ENCODE results near the gene AKAP8.
"Not testable (repeated sequence)": the region's sequence is repeated elsewhere in the genome, so short reads cannot be mapped to it uniquely, and the experiment has no call there.

AKAP8 gene

DNA sequence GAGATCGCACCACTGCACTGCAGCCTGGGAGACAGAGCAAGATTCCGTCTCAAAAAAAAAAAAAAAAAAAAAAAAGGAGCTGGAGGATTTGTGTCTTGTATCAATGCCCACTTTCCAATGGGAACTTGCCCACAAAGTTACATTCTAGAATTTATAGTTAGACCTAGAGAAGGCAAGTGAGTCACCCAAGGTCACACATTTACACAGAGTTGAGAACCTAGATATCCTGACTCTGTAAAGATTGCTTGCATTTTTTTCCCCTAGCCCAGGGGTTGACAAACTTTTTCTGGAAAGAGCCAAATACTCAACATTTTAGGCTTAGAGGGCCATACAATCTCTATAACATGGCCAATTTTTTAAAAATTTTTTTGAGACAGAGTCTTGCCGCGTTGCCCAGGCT is 39.5 kb downstream of the AKAP8 start:
- Histone ChIP-seq H3K36me3 (replicated peaks; ENCODE audit: low read depth, low read length) (peaks cover 43% of the 10 kb centered on the region), H3K9me3 (ENCODE audit: insufficient read depth, low read length) (no peaks in the 10 kb centered on the region), H3K9ac (ENCODE audit: low read length) (no peak overlapping the region), H2AFZ (ENCODE audit: low read depth, low read length) (no peak overlapping the region), H3K27ac (ENCODE audit: low read length) (no peak overlapping the region), H3K4me2 (ENCODE audit: low read length) (no peak overlapping the region), H3K79me2 (ENCODE audit: low read length) (peaks cover 44% of the 10 kb centered on the region), H3K4me1 (ENCODE audit: low read length) (no peaks in the 10 kb centered on the region), H3K4me3 (ENCODE audit: low read length) (no peak overlapping the region), H3K27me3 (ENCODE audit: low read depth, low read length) (no peaks in the 10 kb centered on the region), H4K20me1 (ENCODE audit: insufficient read depth, low read length) (peaks cover 38% of the 10 kb centered on the region)
- TF ChIP-seq CTCF (IDR thresholded peaks at IDR 0.05; ENCODE audit: low read depth, low read length) (no peak), EZH2phosphoT487 (IDR thresholded peaks at IDR 0.05; ENCODE audit: low read depth) (no peak)

- Histone ChIP-seq H3K4me2 (ENCODE audit: low read length) (no peak overlapping the region), H3K9ac (ENCODE audit: low read length) (no peak overlapping the region), H3K27ac (ENCODE audit: low read length) (no peak overlapping the region), H3K4me3 (ENCODE audit: low read length) (no peak overlapping the region), H2AFZ (ENCODE audit: low read depth, low read length) (no peak overlapping the region), H3K79me2 (ENCODE audit: low read length) (peaks cover 65% of the 10 kb centered on the region), H3K27me3 (ENCODE audit: low read depth, low read length) (no peaks in the 10 kb centered on the region), H3K9me3 (ENCODE audit: insufficient read depth, low read length) (no peaks in the 10 kb centered on the region), H3K4me1 (ENCODE audit: low read length) (peaks cover 13% of the 10 kb centered on the region), H3K36me3 (replicated peaks; ENCODE audit: low read depth, low read length) (peaks cover 47% of the 10 kb centered on the region), H4K20me1 (ENCODE audit: insufficient read depth, low read length) (peaks cover 36% of the 10 kb centered on the region)
- TF ChIP-seq CTCF (IDR thresholded peaks at IDR 0.05; ENCODE audit: low read depth, low read length), result no peak
- no peak for TF ChIP-seq EZH2phosphoT487 (IDR thresholded peaks at IDR 0.05; ENCODE audit: low read depth)
Observed at GRCh38 chr19:15337202-15337601, 42.4 kb downstream of the AKAP8 start.

GRCh38 chr19:15335992-15336391 is 43.6 kb downstream of the AKAP8 start:
- Histone ChIP-seq H4K20me1 (ENCODE audit: insufficient read depth, low read length) (peaks cover 41% of the 10 kb centered on the region), H3K4me1 (ENCODE audit: low read length) (peaks cover 13% of the 10 kb centered on the region), H3K36me3 (replicated peaks; ENCODE audit: low read depth, low read length) (peaks cover 47% of the 10 kb centered on the region), H3K79me2 (ENCODE audit: low read length) (peaks cover 77% of the 10 kb centered on the region)
- not testable (repeated sequence) for H3K4me3 ChIP-seq (ENCODE audit: low read length); H3K9me3 ChIP-seq (ENCODE audit: insufficient read depth, low read length); H3K4me2 ChIP-seq (ENCODE audit: low read length); H2AFZ ChIP-seq (ENCODE audit: low read depth, low read length); H3K9ac ChIP-seq (ENCODE audit: low read length); H3K27me3 ChIP-seq (ENCODE audit: low read depth, low read length); H3K27ac ChIP-seq (ENCODE audit: low read length)

DNA sequence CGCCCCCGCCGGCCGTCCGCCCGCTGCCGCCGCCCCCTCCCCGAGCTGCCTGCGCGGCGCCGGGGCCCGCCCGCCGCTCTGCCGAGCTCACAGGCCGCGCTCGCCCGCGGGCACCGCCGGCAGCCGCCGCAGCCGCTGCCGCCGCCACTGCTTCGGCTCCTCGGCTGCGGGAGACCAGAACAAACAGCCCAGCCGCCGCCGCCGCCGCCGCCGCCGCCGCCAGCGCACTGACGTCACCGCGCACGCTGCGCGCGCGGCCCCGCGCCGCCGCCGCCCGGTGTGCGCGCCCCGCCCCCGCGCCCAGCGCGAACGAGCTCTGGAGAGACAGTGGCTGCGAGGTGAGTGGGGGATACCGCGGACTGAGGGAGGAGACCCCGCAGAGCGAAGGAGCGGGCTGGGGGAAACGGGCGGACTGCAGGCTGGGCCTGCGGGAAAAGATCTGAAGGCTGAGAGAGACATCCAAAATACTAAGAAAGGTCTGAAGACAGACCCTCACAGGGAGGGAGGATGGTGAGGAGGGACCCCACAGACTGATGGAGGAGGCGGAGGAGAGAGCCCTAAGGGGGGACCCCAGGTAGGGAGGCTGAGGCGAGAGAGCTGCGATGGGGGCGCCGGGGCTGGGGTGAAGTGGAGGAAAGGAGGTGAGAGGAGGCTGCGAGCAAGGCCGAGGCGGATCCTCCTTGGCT is 47.1 kb downstream of the AKAP8 start, which contains the start of gene BRD4:
Gene BRD4, minus strand, starts transcription at position 229 of the 686 bp plus-strand sequence. CDS start 59,440 bp downstream, outside the sequence.
- Histone ChIP-seq H3K27ac (ENCODE audit: low read length) (peak within 1 kb of the TSS; percentile 94), H3K4me3 (ENCODE audit: low read length) (peak within 1 kb of the TSS; percentile 85), H3K9ac (ENCODE audit: low read length) (peak within 1 kb of the TSS; percentile 93), H3K79me2 (ENCODE audit: low read length) (peaks cover 91% of the 10 kb centered on the region), H3K4me2 (ENCODE audit: low read length) (peak within 1 kb of the TSS; percentile 95), H3K4me1 (ENCODE audit: low read length) (peaks cover 41% of the 10 kb centered on the region), H3K27me3 (ENCODE audit: low read depth, low read length) (no peaks in the 10 kb centered on the region), H2AFZ (ENCODE audit: low read depth, low read length) (no peak within 1 kb of the TSS), H3K9me3 (ENCODE audit: insufficient read depth, low read length) (no peaks in the 10 kb centered on the region), H4K20me1 (ENCODE audit: insufficient read depth, low read length) (peaks cover 55% of the 10 kb centered on the region), H3K36me3 (replicated peaks; ENCODE audit: low read depth, low read length) (peaks cover 44% of the 10 kb centered on the region)
- no peak for TF ChIP-seq CTCF (IDR thresholded peaks at IDR 0.05; ENCODE audit: low read depth, low read length)
- TF ChIP-seq EZH2phosphoT487 (IDR thresholded peaks at IDR 0.05; ENCODE audit: low read depth), result no peak
